Measurements from ENCODE around the gene FBXO42.

Gene FBXO42

DNA sequence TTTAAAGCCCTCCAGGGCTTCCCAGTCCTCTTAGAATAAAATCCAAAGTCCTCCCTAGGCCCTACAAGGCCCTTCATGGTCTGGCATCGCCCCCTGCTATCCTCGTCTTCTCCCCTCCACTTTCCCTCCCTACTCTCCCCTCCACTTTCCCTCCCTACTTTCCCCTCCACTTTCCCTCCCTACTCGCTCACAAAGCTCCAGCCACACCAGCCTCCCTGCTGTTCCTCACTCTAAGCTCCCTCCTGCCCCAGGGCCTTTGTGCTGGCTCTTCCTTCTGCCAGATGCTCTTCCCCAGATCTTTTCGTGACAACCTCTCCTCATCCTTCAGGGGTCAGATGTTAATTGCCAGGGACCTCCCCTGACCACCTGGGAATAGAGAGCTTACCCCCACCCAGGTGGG is 152.6 kb downstream of the FBXO42 start:
- DNase-seq: no peak

GRCh38 chr1:16199157-16199501 is 153.2 kb downstream of the FBXO42 start:
- no peak for DNase-seq

DNA sequence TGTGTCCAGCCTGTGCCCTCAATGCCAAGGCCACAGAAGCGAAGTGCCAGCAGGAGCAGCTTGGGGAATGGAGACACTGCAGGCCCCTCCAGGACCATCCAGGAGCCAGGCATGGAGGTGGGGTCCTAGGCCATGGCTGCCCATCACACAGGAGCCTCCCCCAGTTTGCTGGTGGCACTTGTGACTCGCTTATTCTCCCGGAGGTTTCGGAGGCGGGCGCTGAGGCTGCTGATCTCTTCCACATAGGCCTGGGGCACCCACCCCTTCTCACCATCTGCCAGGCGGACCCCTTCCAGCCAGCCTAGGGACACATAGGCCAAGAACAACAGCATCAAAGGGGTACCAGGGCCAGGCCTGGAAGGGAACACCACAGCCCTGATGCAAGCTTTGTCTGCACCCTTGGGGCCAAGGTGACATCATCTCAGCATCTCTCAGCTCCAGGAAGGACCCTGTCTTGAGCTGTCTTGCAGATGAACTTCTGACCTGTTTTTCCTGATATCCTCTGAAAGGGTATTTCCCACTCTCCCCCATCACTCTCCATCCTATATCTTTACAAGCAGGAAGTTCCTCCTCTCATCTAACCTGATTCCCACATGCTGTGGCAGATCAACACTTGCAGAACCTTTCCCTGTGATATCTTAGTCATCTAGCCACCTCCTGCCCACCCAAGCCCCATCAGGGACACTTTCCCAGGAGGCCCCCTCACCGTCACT is 153.7 kb downstream of the FBXO42 start:
- DNase-seq: no peak

DNA sequence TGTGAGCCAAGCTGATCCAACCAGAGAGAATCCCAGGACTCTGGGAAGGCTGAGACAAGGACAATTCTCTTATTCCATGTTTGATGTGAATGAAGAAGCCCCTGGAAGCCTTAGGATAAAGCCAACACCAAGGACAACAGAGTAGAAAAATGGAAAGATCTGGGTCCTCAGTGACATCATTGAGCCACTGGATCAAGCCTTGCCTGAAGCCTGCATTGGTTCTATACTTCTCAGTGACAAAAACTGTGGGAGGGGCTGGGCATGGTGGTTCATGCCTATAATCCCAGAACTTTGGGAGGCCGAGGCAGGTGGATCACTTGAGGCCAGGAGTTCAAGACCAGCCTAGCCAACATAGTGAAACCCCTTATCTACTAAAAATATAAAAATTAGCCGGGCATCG is 155.4 kb downstream of the FBXO42 start:
- DNase-seq: no peak
